Chondrocyte (in vitro differentiated cells): ENCODE measurements around the gene ELP5. TPM values are rescaled to one million over a fixed set of nuclear protein-coding genes. Genes with fewer than 3 reads are reported as not detected.

Experiments
- DNase-seq: peaks from one replicate; pipeline ENCODE4 v3.0.0; 2021; ENCODE audit warnings: mixed read lengths, low spot score
- H3K27ac Mint-ChIP-seq: one replicate; pipeline ENCODE4 v1.8.0; 2021; ENCODE audit warnings: mild to moderate bottlenecking, moderate library complexity, mixed read lengths; ENCODE audit not compliant: unreplicated experiment
- H3K27me3 Mint-ChIP-seq: 2 replicates; pipeline ENCODE4 v1.8.0; 2021; ENCODE audit warnings: low read depth, mixed read lengths
- H3K36me3 Mint-ChIP-seq: 2 replicates; pipeline ENCODE4 v1.8.0; 2021; ENCODE audit warnings: low read depth, mixed read lengths
- H3K4me1 Mint-ChIP-seq: 2 replicates; pipeline ENCODE4 v1.8.0; 2021; ENCODE audit warnings: low read depth, mild to moderate bottlenecking, mixed read lengths
- H3K4me3 Mint-ChIP-seq: one replicate; pipeline ENCODE4 v1.8.0; 2021; ENCODE audit warnings: mild to moderate bottlenecking, moderate library complexity, mixed read lengths; ENCODE audit not compliant: unreplicated experiment
- H3K9me3 Mint-ChIP-seq: 2 replicates; pipeline ENCODE4 v1.8.0; 2021; ENCODE audit warnings: low read depth, mixed read lengths
- CTCF ChIP-seq: fragments of 200-600 bp; sonication (generic); IDR thresholded peaks from 2 replicates; pipeline ENCODE4 v1.5.0; 2021; ENCODE audit warnings: antibody characterized with exemption, mild to moderate bottlenecking, moderate library complexity
- long read RNA-seq: library from polyadenylated mRNA; stranded (forward); transcript quantifications from one replicate; pipeline ENCODE4 v2.0.0, GENCODE V29; 2021
- total RNA-seq: library from RNA; stranded (reverse); gene quantifications from 3 replicates; pipeline ENCODE4 v1.2.1, GENCODE V29; 2021

Gene ELP5
- total RNA-seq = 24.9 to 32.7 TPM (median 25.8 TPM) in 3 replicates
- long read RNA-seq, transcript ELP5-204 (8 exons, 1,423 nt) = major isoform, 12 of 26 reads
- long read RNA-seq, transcript ELP5-214 (6 exons, 2,209 nt) = minor isoform, 8 of 26 reads
- long read RNA-seq, partial matches to known transcripts = 1 of 26 reads
- long read RNA-seq, other reads (novel, unspliced or antisense) = 3 of 26 reads

- Mint-ChIP-seq H3K9me3 (no peaks in the 10 kb centered on the region), H3K36me3 (peaks cover 15% of the 10 kb centered on the region), H3K27ac (peak within 1 kb of the TSS; percentile 100), H3K27me3 (no peaks in the 10 kb centered on the region), H3K4me1 (peaks cover 41% of the 10 kb centered on the region), H3K4me3 (peak within 1 kb of the TSS; percentile 98)
- TF ChIP-seq CTCF = peak; percentile 54
- peak; percentile 96 for DNase-seq
Measured at GRCh38 chr17:7252176-7253043, at the start of gene ELP5. Gene ELP5 (plus strand): TSS chr17:7252215. CDS start chr17:7252551, 336 bp downstream.

- H3K4me3 Mint-ChIP-seq = no peak overlapping the region
- peaks cover 18% of the 10 kb centered on the region for H3K4me1 Mint-ChIP-seq
- H3K9me3 Mint-ChIP-seq = no peaks in the 10 kb centered on the region
- H3K36me3 Mint-ChIP-seq = peaks cover 11% of the 10 kb centered on the region
- no peak for DNase-seq
- no peak overlapping the region for H3K27ac Mint-ChIP-seq
- no peaks in the 10 kb centered on the region for H3K27me3 Mint-ChIP-seq
- TF ChIP-seq CTCF = no peak
Measured at GRCh38 chr17:7203391-7203790, 48.6 kb upstream of the ELP5 start.

DNA sequence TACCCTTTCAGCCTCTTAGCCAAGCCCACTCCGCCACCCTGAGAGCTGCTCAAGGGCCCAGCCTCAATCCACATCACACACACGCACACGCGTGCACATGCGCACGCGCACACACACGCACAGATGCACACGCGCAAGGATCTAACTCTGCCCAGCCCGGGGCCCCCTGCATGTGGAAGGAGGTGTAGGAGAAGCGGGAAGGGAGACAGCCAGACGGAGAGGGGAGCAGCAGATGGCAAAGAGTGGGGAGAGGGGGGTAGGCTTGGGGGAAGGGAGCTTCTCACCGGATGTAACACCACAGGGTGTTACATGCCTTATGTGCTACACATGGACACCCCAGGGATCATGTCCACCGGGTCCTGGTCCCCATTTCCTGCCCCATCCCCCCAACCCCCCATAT is 47.7 kb upstream of the ELP5 start:
- H3K4me3 Mint-ChIP-seq = peak overlapping the region; percentile 66
- peaks cover 11% of the 10 kb centered on the region for H3K36me3 Mint-ChIP-seq
- H3K27me3 Mint-ChIP-seq = no peaks in the 10 kb centered on the region
- H3K4me1 Mint-ChIP-seq = peaks cover 18% of the 10 kb centered on the region
- no peak for DNase-seq
- TF ChIP-seq CTCF = no peak
- H3K9me3 Mint-ChIP-seq = no peaks in the 10 kb centered on the region
- H3K27ac Mint-ChIP-seq = peak overlapping the region; percentile 32

- Mint-ChIP-seq H3K27ac (peak overlapping the region; percentile 70), H3K27me3 (no peaks in the 10 kb centered on the region), H3K36me3 (peaks cover 11% of the 10 kb centered on the region), H3K4me3 (peak overlapping the region; percentile 66), H3K9me3 (no peaks in the 10 kb centered on the region), H3K4me1 (peaks cover 18% of the 10 kb centered on the region)
- TF ChIP-seq CTCF = no peak
- no peak for DNase-seq
Measured at GRCh38 chr17:7204828-7205461, 47.1 kb upstream of the ELP5 start.

- H3K9me3 Mint-ChIP-seq = no peaks in the 10 kb centered on the region
- no peak for TF ChIP-seq CTCF
Measured at GRCh38 chr17:7205561-7205960, 46.5 kb upstream of the ELP5 start.

More at GRCh38 chr17:7205561-7205960, 46.5 kb upstream of the ELP5 start:
- Mint-ChIP-seq H3K36me3 (peaks cover 11% of the 10 kb centered on the region), H3K27me3 (no peaks in the 10 kb centered on the region), H3K4me3 (peak overlapping the region; percentile 66), H3K4me1 (peaks cover 18% of the 10 kb centered on the region), H3K27ac (peak overlapping the region; percentile 70)
- DNase-seq = no peak
